ENCODE measurements around the gene ZKSCAN5.
A peak's percentile ranks its signal among the peaks of the same experiment; 100 is the strongest.

ZKSCAN5 gene

DNA sequence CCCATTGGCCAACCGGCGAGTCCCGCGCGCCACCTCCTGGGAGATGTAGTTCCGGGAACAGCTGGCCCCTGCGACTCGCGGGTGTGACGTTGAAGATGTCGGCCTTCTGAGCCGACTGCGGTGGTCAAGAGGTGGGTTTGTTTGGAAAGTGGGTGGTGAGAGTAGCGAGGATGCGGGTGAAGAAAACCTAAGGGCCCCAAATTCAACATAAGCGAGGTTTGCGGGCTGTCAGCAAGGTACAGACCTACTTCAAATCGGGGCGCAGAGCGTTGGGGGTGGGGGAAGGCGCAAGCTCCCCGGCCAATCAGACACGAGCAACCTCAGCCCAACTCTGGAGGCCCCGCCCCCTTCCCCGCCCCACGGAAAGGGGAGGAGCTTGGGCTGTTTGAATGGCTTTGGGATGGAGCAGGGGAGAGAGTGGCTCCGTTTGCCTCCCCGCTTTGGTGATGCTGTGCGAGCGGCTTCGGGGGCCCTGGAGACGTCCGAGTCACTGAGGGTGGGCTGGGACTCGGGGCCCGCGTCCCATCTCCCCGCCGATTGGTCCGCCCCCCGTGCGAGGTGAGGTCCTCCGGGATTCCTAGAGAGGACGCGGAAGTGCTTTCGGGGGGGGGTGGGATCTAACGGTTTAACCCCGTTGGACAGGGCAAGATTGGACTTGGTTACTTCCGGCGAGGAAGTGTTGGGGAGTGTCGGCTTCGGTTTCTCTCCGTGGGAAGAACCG is at the start of gene ZKSCAN5:
Gene ZKSCAN5, plus strand, starts transcription at position 60 of the 721 bp plus-strand sequence. CDS start 1,383 bp downstream, outside the sequence.
- DNase-seq = peak; percentile 97

DNA sequence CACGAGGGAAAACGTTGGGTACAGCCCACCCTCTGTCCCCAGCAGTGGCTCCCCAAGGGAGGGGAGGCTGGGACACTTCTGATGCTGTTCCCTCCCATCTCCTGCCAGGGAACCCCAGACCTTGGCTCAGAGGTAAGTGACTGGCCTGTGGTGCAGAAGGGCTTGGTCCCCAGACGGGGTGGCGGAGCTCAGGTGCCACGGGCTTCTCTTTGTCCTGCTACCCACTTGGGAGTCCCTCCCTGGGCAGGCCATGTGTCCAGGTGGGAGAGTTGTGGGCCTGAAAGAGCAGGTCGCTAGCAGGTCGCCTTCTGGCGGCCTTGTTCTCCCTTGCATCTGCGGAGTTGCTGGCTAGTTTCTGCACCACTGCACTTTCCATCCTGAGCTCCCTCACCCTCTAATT is 48.6 kb upstream of the ZKSCAN5 start:
- DNase-seq = no peak

GRCh38 chr7:99456288-99456687 is 48.2 kb upstream of the ZKSCAN5 start:
- no peak for DNase-seq

DNA sequence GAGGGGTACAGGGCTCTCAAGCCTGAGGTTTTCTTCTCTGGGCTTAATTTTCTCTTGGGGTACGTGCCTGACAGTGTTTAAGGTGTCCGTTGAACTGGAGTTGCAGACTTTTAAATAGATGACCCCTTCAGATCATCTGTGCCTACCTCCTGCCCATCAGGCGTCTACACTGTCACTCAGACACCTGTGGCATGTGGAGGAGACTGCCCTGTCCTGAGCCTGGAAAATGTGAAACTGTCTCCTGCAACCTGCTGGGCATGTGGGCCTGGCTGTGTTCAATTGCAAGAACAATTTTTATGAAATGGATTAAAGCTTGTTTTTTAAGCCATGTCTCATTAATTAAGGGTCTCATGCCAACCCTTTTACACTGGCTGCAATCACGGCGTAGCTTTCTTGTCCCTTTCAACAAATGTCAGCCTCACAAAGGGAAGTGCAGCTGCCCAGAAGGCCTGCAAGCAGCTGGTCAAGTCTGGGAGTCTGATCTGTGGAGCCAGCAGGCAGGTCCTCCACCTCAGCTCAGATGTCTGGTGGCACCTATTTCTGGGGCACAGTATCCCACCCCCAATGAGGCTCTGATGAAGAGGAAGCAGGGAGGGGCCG is 47.3 kb upstream of the ZKSCAN5 start:
- DNase-seq = no peak

- no peak for DNase-seq
These were observed 46.6 kb upstream of the ZKSCAN5 start for GRCh38 chr7:99457650-99458493.

DNA sequence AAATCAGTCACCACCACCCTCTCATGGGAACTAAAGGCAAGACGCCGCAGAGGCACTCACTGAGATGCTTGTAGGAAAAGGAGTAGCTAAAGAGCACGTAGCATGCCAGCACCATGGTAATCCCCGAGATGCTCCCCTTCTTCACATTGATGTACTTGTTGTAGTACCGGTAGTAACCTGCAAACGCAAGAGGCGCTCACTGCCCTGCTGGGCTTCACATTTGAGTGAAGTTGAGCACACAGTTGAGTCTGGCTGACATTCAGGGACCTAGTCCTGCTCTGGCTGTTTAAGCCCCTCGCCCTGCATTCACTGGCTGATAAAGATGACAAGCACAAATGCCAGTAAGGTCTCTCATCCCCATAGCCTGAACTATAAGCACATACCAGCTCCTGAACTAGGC is 45.4 kb upstream of the ZKSCAN5 start:
- DNase-seq = peak; percentile 12

DNA sequence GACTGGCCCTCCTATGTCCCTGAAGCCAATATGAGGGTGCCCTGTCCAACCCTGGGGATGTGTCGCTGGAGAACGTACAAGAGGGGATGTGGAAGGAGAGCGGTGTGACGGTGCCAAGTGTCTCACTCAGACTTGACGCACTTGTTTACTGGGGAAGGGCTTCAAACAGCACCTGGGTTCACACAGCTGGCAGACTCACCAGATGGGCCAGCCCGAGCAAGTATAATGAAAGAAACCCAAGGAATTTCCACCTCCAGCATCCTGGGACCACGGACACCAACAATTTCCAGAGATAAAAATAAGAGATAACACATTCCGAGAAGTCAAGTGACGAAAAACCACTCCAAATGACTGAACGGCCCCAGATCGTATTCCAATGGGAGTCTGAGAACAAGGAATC is 43.8 kb upstream of the ZKSCAN5 start:
- DNase-seq = no peak

DNA sequence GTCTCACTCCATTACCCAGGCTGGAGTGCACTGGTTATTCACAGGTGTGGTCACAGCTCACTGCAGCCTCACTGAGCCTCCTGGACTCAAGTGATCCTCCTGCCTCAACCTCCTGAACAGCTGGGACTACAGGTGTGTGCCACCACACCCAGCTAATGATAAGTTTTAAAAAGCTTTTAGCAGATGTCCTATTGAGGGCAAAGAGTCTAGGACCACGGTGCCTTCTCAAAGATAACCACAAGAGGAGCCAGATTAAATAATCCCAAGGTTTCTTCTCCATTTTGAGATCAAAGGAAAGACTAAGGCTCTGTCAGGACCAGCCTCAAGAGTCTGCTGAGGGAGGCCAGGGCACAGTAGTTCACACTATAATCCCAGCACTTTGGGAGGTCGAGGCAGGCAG is 43.2 kb upstream of the ZKSCAN5 start:
- no peak for DNase-seq

GRCh38 chr7:99465421-99465768 is 39.1 kb upstream of the ZKSCAN5 start:
- DNase-seq = no peak

- no peak for DNase-seq
These were observed 36.0 kb upstream of the ZKSCAN5 start for GRCh38 chr7:99468336-99468918.

GRCh38 chr7:99469381-99470065 is 34.9 kb upstream of the ZKSCAN5 start:
- no peak for DNase-seq

DNA sequence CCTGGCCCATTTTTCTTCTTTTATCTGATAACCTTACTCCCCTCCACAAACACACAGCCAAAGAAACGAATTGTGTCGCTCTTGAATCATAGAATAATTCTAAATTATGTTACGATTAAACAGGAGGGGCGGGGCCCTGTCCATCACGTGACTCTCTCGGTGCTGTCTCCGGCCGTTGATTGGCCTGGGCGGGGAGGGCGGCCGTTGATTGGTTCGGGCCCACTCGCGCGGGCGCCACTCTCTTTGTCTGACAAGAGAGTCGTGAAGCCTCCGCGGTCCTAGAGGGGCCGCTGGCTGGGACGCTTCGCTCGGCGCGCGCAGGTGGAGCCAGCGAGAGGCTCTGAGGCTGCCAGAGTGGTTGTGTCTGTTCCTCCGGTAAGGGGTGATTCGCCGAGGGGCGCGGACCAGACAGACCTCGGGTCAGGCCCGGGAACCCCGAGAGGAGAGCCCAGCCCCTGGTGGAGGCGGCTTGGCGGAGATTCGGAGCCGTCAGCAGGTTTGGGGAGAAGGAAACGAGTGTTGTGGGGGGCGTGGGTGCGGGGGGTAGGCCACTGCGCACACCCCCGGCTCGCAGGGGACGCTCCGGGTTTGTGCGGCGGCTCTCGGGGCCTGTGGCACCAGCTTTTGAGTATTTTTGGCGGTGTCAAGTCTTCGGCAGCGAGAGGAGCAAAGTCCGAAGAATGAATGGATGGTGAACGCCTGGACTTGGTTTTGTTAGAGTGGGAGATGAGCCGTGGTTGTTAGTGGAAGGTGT is 31.7 kb upstream of the ZKSCAN5 start, which contains the start of gene ZNF789:
Gene ZNF789, plus strand, starts transcription at position 330 of the 754 bp plus-strand sequence. CDS start 3,567 bp downstream, outside the sequence.
- DNase-seq = peak; percentile 96

GRCh38 chr7:99473315-99473596 is 31.2 kb upstream of the ZKSCAN5 start:
- peak; percentile 16 for DNase-seq

DNA sequence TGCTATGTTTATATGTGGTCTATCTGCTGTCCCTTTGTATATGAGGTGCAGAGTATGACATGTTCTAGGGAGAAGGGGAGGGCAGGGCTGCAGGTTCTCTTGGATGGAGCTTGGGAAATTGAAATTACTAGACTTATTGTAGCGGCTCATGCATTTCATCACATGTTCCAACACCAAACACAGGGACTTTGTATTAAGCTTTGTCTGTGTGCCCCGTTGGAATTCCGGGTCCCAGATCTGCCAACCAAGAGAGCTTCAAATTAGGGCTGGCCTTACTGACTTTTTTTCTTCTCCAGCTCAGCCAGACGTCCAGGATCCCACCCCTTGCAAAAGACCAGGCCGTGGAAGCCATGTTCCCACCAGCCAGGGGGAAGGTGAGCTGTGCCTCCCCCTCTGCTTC is 28.4 kb upstream of the ZKSCAN5 start:
- no peak for DNase-seq

- DNase-seq = no peak
These were observed 25.7 kb upstream of the ZKSCAN5 start for GRCh38 chr7:99478464-99479440.

DNA sequence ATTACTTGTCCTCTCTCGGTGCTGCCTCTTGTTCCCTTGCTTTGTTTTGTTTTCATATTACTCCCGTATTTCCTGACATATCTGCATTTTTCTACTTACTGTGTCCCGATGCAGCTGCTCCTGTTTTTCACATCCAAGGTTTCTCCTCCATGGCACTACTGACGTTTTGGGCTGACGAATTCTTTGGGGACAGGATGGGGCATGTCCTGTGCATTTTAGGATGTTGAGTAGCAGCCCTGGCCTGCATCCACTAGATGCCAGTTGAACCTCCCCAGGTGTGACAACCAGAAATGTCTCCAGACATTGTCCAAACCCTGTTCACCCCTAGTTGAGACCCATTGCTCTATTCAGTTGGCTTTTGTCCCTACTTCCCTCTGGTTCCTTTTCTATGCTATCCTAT is 19.4 kb upstream of the ZKSCAN5 start:
- DNase-seq = no peak

DNA sequence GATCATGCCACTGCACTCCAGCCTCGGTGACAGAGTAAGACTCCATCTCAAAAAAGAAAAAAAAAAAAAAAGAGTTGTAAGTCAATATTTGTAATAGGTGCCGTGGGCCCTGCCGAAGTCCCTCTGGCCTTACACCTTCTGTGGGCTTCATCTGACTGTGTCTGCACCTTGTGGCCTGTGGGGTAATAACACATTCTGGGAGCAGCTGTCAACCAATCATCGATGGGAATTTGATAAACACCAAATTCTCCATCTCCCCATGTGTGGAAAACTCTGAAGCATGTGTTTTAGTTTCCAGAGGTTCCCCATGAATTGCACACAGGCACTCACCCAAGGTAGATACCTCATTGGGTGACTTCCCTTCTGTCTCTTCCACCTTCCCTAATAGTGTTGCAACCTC is 15.2 kb upstream of the ZKSCAN5 start:
- no peak for DNase-seq

DNA sequence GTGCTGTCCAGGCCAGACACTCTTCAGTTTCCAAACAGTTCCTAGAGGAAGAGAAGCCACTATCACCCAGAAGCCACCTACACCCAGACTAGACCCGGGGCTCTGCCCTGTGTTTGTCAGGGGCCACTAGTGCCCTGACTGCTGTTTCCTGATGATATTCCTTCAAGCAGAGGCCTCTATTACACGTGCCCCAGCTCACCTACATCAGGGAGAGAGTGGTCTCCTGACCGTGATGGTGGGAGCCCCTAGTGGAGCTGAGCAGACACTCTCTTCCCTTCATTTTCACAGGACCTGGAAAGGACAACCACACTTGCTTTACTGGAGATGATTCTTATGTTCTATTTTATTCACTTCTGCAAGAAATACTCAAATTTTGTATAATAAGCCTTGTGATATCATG is 13.6 kb upstream of the ZKSCAN5 start:
- DNase-seq = no peak

DNA sequence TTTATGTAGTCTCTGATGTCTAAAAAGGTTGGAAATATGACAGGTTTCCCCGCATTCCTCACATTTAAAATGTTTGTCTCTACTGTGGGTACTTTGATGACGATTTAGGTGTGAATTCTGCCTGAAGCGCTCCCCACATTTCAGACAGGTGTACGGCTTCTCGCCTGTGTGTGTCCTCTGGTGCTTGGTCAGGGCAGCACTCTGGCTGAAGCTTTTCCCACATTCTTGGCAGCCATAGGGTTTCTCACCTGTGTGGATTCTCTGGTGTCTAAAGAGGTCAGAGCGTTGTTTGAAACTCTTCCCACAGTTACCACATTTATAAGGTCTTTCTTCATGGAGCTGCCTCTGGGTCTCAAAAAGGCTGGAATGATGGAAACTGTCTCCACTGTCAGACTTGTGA is 10.6 kb upstream of the ZKSCAN5 start:
- DNase-seq = no peak

- no peak for DNase-seq
These were observed 6.5 kb upstream of the ZKSCAN5 start for GRCh38 chr7:99497766-99498545.
